B cell (primary cell): ENCODE results near the gene ADAMTS16. TPM values are rescaled to one million over a fixed set of nuclear protein-coding genes. Genes with fewer than 3 reads are reported as not detected.

Experiments used
- ATAC-seq: fragments of 200-7000 bp; cut with Tn5 transposase; one replicate; pipeline ENCODE4 v1.10.0; 2021; ENCODE audit warnings: low read depth, mild to moderate bottlenecking, moderate number of reproducible peaks, moderate library complexity
- CTCF ChIA-PET: fragments of 350-600 bp; sonication (Branson Sonifier 250); formaldehyde crosslinking; loops from one replicate; lab custom pipeline; 2021; ENCODE audit warnings: antibody characterized with exemption, inconsistent platforms; lab: Charles Lee
- POLR2A ChIA-PET: fragments of 350-600 bp; sonication (Branson Sonifier 250); formaldehyde crosslinking; loops from one replicate; lab custom pipeline; 2021; ENCODE audit warnings: antibody characterized with exemption; lab: Charles Lee
- DNase-seq: peaks from one replicate; pipeline ENCODE4 v3.0.0; 2013
- H2AFZ ChIP-seq: 2 replicates; pipeline ENCODE4 v1.6.1; 2012; ENCODE audit warnings: mild to moderate bottlenecking, low read depth, low read length; ENCODE audit not compliant: insufficient read depth, poor library complexity, severe bottlenecking
- H3K27ac ChIP-seq, 2 donors: 1 replicate in 1 of 2; 2 replicates in 1 of 2; pipeline ENCODE4 v1.5.1; 2012 to 2013; ENCODE audit warnings: low read length in 2 of 2, mild to moderate bottlenecking in 2 of 2, moderate library complexity in 1 of 2
- H3K27me3 ChIP-seq, 4 experiments: fragments of 200-600 bp in 1 of 4; sonication (generic) in 1 of 4; replicated peaks in 1 of 4; 1 replicate in 2 of 4; 2 replicates in 2 of 4; pipeline versions ENCODE4 v1.6.1 to v1.7.0; 2013 to 2016; ENCODE audit warnings: low read length in 3 of 4, mild to moderate bottlenecking in 2 of 4, mixed read lengths in 1 of 4, moderate library complexity in 1 of 4; ENCODE audit not compliant: insufficient read depth in 4 of 4, control insufficient read depth in 3 of 4; ENCODE audit errors: control extremely low read depth in 1 of 4
- H3K36me3 ChIP-seq, 2 experiments: replicated peaks in 1 of 2; 1 replicate in 1 of 2; 2 replicates in 1 of 2; pipeline versions ENCODE4 v1.6.1 to v1.7.1; 2013; ENCODE audit warnings: low read length in 1 of 2; ENCODE audit not compliant: insufficient read depth in 2 of 2, control insufficient read depth in 1 of 2; ENCODE audit errors: control extremely low read depth in 1 of 2, extremely low read depth in 1 of 2
- H3K4me1 ChIP-seq, 2 donors: fragments of 200-600 bp in 1 of 2; sonication (generic) in 1 of 2; 1 replicate in 1 of 2; 2 replicates in 1 of 2; pipeline versions ENCODE4 v1.5.1 to v1.6.1; 2013 to 2017; ENCODE audit warnings: low read length in 2 of 2; ENCODE audit not compliant: control insufficient read depth in 2 of 2, insufficient read depth in 2 of 2
- H3K4me2 ChIP-seq: replicated peaks from 2 replicates; pipeline ENCODE3; 2012; ENCODE audit warnings: mild to moderate bottlenecking, low read depth, low read length; ENCODE audit not compliant: poor library complexity, severe bottlenecking
- H3K4me3 ChIP-seq, 5 experiments: fragments of 200-600 bp in 1 of 5; sonication (generic) in 1 of 5; 1 replicate in 3 of 5; 2 replicates in 2 of 5; pipeline versions ENCODE4 v1.5.1 to v1.7.0; 2011 to 2016; ENCODE audit warnings: low read length in 4 of 5, mild to moderate bottlenecking in 4 of 5, low read depth in 2 of 5, control low read depth in 1 of 5, moderate library complexity in 1 of 5; ENCODE audit not compliant: insufficient read depth in 1 of 5; ENCODE audit errors: control extremely low read depth in 1 of 5, extremely low read depth in 1 of 5
- H3K79me2 ChIP-seq: fragments of 200-600 bp; sonication (generic); one replicate; pipeline ENCODE4 v1.6.0; 2016; ENCODE audit warnings: low read length; ENCODE audit not compliant: control insufficient read depth, insufficient read depth
- H3K9ac ChIP-seq: fragments of 200-600 bp; sonication (generic); 2 replicates; pipeline ENCODE4 v1.6.1; 2017; ENCODE audit warnings: mild to moderate bottlenecking, low read length, moderate library complexity
- H3K9me3 ChIP-seq, 3 donors: one replicate each; pipeline versions ENCODE4 v1.6.1 to v1.7.1; 2013; ENCODE audit warnings: low read length in 2 of 3; ENCODE audit not compliant: control insufficient read depth in 2 of 3, insufficient read depth in 1 of 3; ENCODE audit errors: control extremely low read depth in 1 of 3
- H4K20me1 ChIP-seq: 2 replicates; pipeline ENCODE4 v1.6.0; 2012; ENCODE audit warnings: mild to moderate bottlenecking, low read length; ENCODE audit not compliant: insufficient read depth, control insufficient read depth, poor library complexity, severe bottlenecking
- H3K27ac Mint-ChIP-seq: one replicate; pipeline ENCODE4 v1.8.0; 2021; ENCODE audit warnings: mixed read lengths
- H3K27me3 Mint-ChIP-seq: one replicate; pipeline ENCODE4 v1.8.0; 2021; ENCODE audit warnings: mixed read lengths
- H3K4me1 Mint-ChIP-seq: one replicate; pipeline ENCODE4 v1.8.0; 2021; ENCODE audit warnings: mixed read lengths
- H3K4me3 Mint-ChIP-seq: one replicate; pipeline ENCODE4 v1.8.0; 2021; ENCODE audit warnings: mixed read lengths
- H3K9me3 Mint-ChIP-seq: one replicate; pipeline ENCODE4 v1.8.0; 2022; ENCODE audit warnings: mixed read lengths; ENCODE audit not compliant: insufficient read depth
- EZH2 ChIP-seq: IDR thresholded peaks from 2 replicates; pipeline ENCODE4 v1.6.1; 2012; ENCODE audit warnings: borderline replicate concordance, low read depth, mild to moderate bottlenecking, moderate library complexity, low read length; ENCODE audit not compliant: insufficient read depth, poor library complexity, severe bottlenecking
- WGBS: methylation state at CpG from one replicate; pipeline ENCODE4 v1.1.5; 2013; ENCODE audit warnings: missing lambda C conversion rate; ENCODE audit not compliant: insufficient coverage; 5-methylcytosine and 5-hydroxymethylcytosine counted together
- intact Hi-C: fragments of 100-400 bp; cut with micrococcal nuclease; formaldehyde crosslinking; loops from one replicate; pipeline ENCODE4 v1.10.0; 2022
- polyA plus RNA-seq: library from polyadenylated mRNA; depleted of rRNA; stranded (reverse); fragments of >200 nt; gene quantifications from 2 replicates; pipeline ENCODE4 v1.2.3, GENCODE V29; 2012
- total RNA-seq, 2 donors: library from RNA; stranded (reverse); fragments of 120-200 nt in 1 of 2; gene quantifications; 1 replicate in 1 of 2; 2 replicates in 1 of 2; pipeline versions ENCODE4 v1.2.3 to v1.2.4, GENCODE V29; 2013 to 2022
- TF ChIP-seq, protein P1 (sequence below): fragments of 200-600 bp; IDR thresholded peaks from one replicate; pipeline ENCODE4 v1.8.0; 2022; ENCODE audit warnings: antibody characterized with exemption, mild to moderate bottlenecking

Gene ADAMTS16
- total and polyA plus RNA-seq, 2 donors (not counting 1 experiment from before 2014, with no cell fraction given) = not detected

- Mint-ChIP-seq H3K4me3 (no peak overlapping the region), H3K4me1 (no peaks in the 10 kb centered on the region), H3K27ac (no peak overlapping the region), H3K9me3 (peaks cover 5% of the 10 kb centered on the region), H3K27me3 (no peaks in the 10 kb centered on the region)
- Histone ChIP-seq H3K4me1 (no peaks in the 10 kb centered on the region), H3K36me3 (no peaks in the 10 kb centered on the region), H3K79me2 (no peaks in the 10 kb centered on the region), H3K9ac (no peak overlapping the region), H3K27me3 (no peaks in the 10 kb centered on the region), H2AFZ (no peak overlapping the region), H3K4me3 (no peak overlapping the region), H3K4me2 (no peak overlapping the region), H3K27ac (no peak overlapping the region), H4K20me1 (no peaks in the 10 kb centered on the region), H3K9me3 (peaks cover 0 to 40% (median 0%) of the 10 kb centered on the region in 3 donors)
- POLR2A ChIA-PET = no interaction called here
- TF ChIP-seq, protein P1, sequence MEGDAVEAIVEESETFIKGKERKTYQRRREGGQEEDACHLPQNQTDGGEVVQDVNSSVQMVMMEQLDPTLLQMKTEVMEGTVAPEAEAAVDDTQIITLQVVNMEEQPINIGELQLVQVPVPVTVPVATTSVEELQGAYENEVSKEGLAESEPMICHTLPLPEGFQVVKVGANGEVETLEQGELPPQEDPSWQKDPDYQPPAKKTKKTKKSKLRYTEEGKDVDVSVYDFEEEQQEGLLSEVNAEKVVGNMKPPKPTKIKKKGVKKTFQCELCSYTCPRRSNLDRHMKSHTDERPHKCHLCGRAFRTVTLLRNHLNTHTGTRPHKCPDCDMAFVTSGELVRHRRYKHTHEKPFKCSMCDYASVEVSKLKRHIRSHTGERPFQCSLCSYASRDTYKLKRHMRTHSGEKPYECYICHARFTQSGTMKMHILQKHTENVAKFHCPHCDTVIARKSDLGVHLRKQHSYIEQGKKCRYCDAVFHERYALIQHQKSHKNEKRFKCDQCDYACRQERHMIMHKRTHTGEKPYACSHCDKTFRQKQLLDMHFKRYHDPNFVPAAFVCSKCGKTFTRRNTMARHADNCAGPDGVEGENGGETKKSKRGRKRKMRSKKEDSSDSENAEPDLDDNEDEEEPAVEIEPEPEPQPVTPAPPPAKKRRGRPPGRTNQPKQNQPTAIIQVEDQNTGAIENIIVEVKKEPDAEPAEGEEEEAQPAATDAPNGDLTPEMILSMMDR = no peak
- TF ChIP-seq EZH2 = no peak
- DNase-seq (no peak), ATAC-seq (no peak)
- WGBS = 54% methylated on average over 9 of the region's 9 CpGs
- intact Hi-C loops = no loop called here
- CTCF ChIA-PET = no interaction called here
Measured at GRCh38 chr5:5326115-5326758, 186.1 kb downstream of the ADAMTS16 start.

GRCh38 chr5:5327126-5327525 lies 187.0 kb downstream of the ADAMTS16 start:
- H3K27me3 Mint-ChIP-seq = no peaks in the 10 kb centered on the region
- H4K20me1 ChIP-seq = no peaks in the 10 kb centered on the region
- peaks cover 1% of the 10 kb centered on the region for H3K9me3 Mint-ChIP-seq
- no peaks in the 10 kb centered on the region for H3K4me1 ChIP-seq
- no peaks in the 10 kb centered on the region for H3K4me1 Mint-ChIP-seq
- no peak overlapping the region for H2AFZ ChIP-seq
- ChIA-PET CTCF (no interaction called here), POLR2A (no interaction called here)
- no peak for ATAC-seq
- intact Hi-C loops = no loop called here
- TF ChIP-seq EZH2 = no peak
- no peak overlapping the region for H3K4me3 Mint-ChIP-seq
- no peak for DNase-seq
- no peaks in the 10 kb centered on the region for H3K79me2 ChIP-seq
- peaks cover 0 to 40% (median 0%) of the 10 kb centered on the region in 3 donors for H3K9me3 ChIP-seq
- H3K36me3 ChIP-seq = no peaks in the 10 kb centered on the region
- H3K9ac ChIP-seq = no peak overlapping the region
- H3K27me3 ChIP-seq = no peaks in the 10 kb centered on the region
- H3K27ac Mint-ChIP-seq = no peak overlapping the region
- WGBS = 94% methylated on average over 6 of the region's 8 CpGs
- H3K4me3 ChIP-seq = no peak overlapping the region
- no peak overlapping the region for H3K27ac ChIP-seq
- no peak overlapping the region for H3K4me2 ChIP-seq
